GM12878 (cell line): ENCODE data around the gene NUTM1. TPM values are rescaled to one million over a fixed set of nuclear protein-coding genes. Genes with fewer than 3 reads are reported as not detected.
"Not testable (repeated sequence)": the region's sequence is repeated elsewhere in the genome, so short reads cannot be mapped to it uniquely, and the experiment has no call there.

Source experiments
- ATAC-seq: fragments of 200-7000 bp; cut with Tn5 transposase; 3 replicates; pipeline ENCODE4 v1.9.1; 2020; ENCODE audit warnings: mild to moderate bottlenecking, moderate library complexity
- BruUV-seq: library from RNA; stranded (reverse); fragments of 400-500 nt; replicated peaks from 2 replicates; lab custom pipeline; 2021; lab: Mats Ljungman, UMichigan
- CTCF ChIA-PET: fragments of 300-600 bp; sonication (Branson Sonifier 250); formaldehyde crosslinking; extraction: SDS; loops from one replicate; lab custom pipeline; 2021; ENCODE audit warnings: inconsistent platforms; lab: Yijun Ruan, JAX
- POLR2A ChIA-PET: fragments of 350-600 bp; formaldehyde crosslinking; extraction: SDS; loops from one replicate; lab custom pipeline; 2021; ENCODE audit warnings: inconsistent platforms; lab: Charles Lee
- RAD21 ChIA-PET: fragments of 300-600 bp; sonication (Branson Sonifier 250); formaldehyde crosslinking; loops from one replicate; lab custom pipeline; 2023; ENCODE audit warnings: antibody characterized with exemption; ENCODE audit not compliant: unreplicated experiment; lab: Charles Lee
- SMC1A ChIA-PET: fragments of 300-600 bp; sonication (Branson Sonifier 250); formaldehyde crosslinking; loops from one replicate; lab custom pipeline; 2023; ENCODE audit not compliant: unreplicated experiment, uncharacterized antibody; lab: Charles Lee
- DNase-seq: peaks from one replicate; pipeline ENCODE4 v3.0.0-alpha.2; 2011; ENCODE audit warnings: low read depth, low spot score
- FAIRE-seq: peaks from 3 replicates; lab custom pipeline; 2011; peaks lifted over from hg19 to GRCh38; lab: Jason Lieb, UNC
- H2AFZ ChIP-seq: 2 replicates; pipeline ENCODE4 v1.6.0; 2011; ENCODE audit warnings: low read depth, low read length, control low read depth; ENCODE audit not compliant: control insufficient read depth
- H3K27ac ChIP-seq: 2 replicates; pipeline ENCODE4 v1.5.1; 2011; ENCODE audit warnings: control low read depth; ENCODE audit not compliant: control insufficient read depth, insufficient read depth
- H3K27me3 ChIP-seq, 2 experiments: replicated peaks in 1 of 2; 2 replicates each; pipeline versions ENCODE4 v1.6.0 to v1.6.1; 2011; ENCODE audit warnings: low read length in 1 of 2; ENCODE audit not compliant: control insufficient read depth in 2 of 2, insufficient read depth in 2 of 2
- H3K36me3 ChIP-seq, 2 experiments: 2 replicates each; pipeline ENCODE4 v1.5.1; 2011; ENCODE audit warnings: low read length in 1 of 2; ENCODE audit not compliant: control insufficient read depth in 2 of 2, insufficient read depth in 2 of 2
- H3K4me1 ChIP-seq: 2 replicates; pipeline ENCODE4 v1.6.1; 2011; ENCODE audit warnings: mild to moderate bottlenecking, low read length, moderate library complexity, mixed read lengths; ENCODE audit not compliant: control insufficient read depth, insufficient read depth
- H3K4me2 ChIP-seq: 2 replicates; pipeline ENCODE4 v1.6.0; 2011; ENCODE audit warnings: control low read depth; ENCODE audit not compliant: control insufficient read depth, insufficient read depth
- H3K4me3 ChIP-seq: fragments of 200-600 bp; sonication (generic); 2 replicates; pipeline ENCODE4 v1.5.1; 2016
- H3K79me2 ChIP-seq: 2 replicates; pipeline ENCODE4 v1.6.0; 2011; ENCODE audit warnings: low read length; ENCODE audit not compliant: control insufficient read depth, insufficient read depth
- H3K9ac ChIP-seq: 2 replicates; pipeline ENCODE4 v1.8.0; 2011; ENCODE audit warnings: low read length, control low read depth, mixed read lengths; ENCODE audit not compliant: control insufficient read depth, insufficient read depth
- H3K9me3 ChIP-seq: replicated peaks from 3 replicates; pipeline ENCODE4 v1.5.1; 2011; ENCODE audit warnings: mild to moderate bottlenecking, low read length; ENCODE audit not compliant: control insufficient read depth, insufficient read depth
- H4K20me1 ChIP-seq: 2 replicates; pipeline ENCODE4 v1.6.0; 2011; ENCODE audit not compliant: control insufficient read depth, insufficient read depth
- EZH2 ChIP-seq: IDR thresholded peaks from 2 replicates; pipeline ENCODE4 v1.6.1; 2012; ENCODE audit warnings: low read depth, mild to moderate bottlenecking, control low read depth, inconsistent platforms, low read length, borderline replicate concordance; ENCODE audit not compliant: control insufficient read depth
- RELB ChIP-seq: fragments of 450-650 bp; IDR thresholded peaks from 2 replicates; pipeline ENCODE4 v1.6.1; 2017; ENCODE audit warnings: low read depth, mild to moderate bottlenecking, moderate library complexity
- SREBF2 ChIP-seq: IDR thresholded peaks from 2 replicates; pipeline ENCODE4 v1.6.1; 2012; ENCODE audit warnings: mild to moderate bottlenecking, low read length
- WGBS: methylation state at CpG from one replicate; pipeline ENCODE4 v1.1.6; 2016; ENCODE audit warnings: low lambda C conversion rate; ENCODE audit not compliant: insufficient replicate concordance, insufficient coverage; ENCODE audit errors: missing lambda C conversion rate; 5-methylcytosine and 5-hydroxymethylcytosine counted together
- in situ Hi-C: fragments of 300-500 bp; cut with MboI; formaldehyde crosslinking; loops from 9 replicates; pipeline ENCODE4 v1.14.3; 2018; ENCODE audit warnings: mixed read lengths
- intact Hi-C: fragments of 100-400 bp; cut with micrococcal nuclease; formaldehyde crosslinking; loops from one replicate; pipeline ENCODE4 v1.14.2; 2022; ENCODE audit not compliant: unreplicated experiment
- polyA plus RNA-seq, 11 experiments: library from polyadenylated mRNA; depleted of rRNA in 4 of 11; unstranded in 6 of 11; stranded (reverse) in 5 of 11; fragments of >200 nt; fragmentation: Nextera tagmentation in 4 of 11; fragmentation: Illumina TruSeq in 1 of 11; extraction: Ambion mirVana in 4 of 11; extraction: Trizol in 1 of 11; gene quantifications; 1 replicate in 1 of 11; 2 replicates in 10 of 11; pipeline versions ENCODE4 v1.2.1 to v1.2.3, GENCODE V29; 2011 to 2016; ENCODE audit warnings: inconsistent platforms in 2 of 11, missing spikeins in 2 of 11, low read depth in 1 of 11
- total RNA-seq, 4 experiments: library from RNA; depleted of rRNA in 3 of 4; stranded (reverse); fragments of >200 nt in 3 of 4; fragmentation: Illumina TruSeq in 1 of 4; extraction: Trizol in 1 of 4; gene quantifications; 2 replicates each; pipeline versions ENCODE4 v1.2.1 to v1.2.3, GENCODE V29; 2013 to 2021
- TF ChIP-seq, protein P1 (sequence below): fragments of 450-650 bp; IDR thresholded peaks from 2 replicates; pipeline ENCODE4 v1.6.1; 2016; ENCODE audit warnings: mild to moderate bottlenecking, moderate library complexity, borderline replicate concordance

The NUTM1 gene
- total and polyA plus RNA-seq, 10 of the 15 experiments (the other 5 are each of a cell fraction or from before 2014, with no cell fraction given), result under 0.01 to 0.05 TPM; not detected in 8

DNA sequence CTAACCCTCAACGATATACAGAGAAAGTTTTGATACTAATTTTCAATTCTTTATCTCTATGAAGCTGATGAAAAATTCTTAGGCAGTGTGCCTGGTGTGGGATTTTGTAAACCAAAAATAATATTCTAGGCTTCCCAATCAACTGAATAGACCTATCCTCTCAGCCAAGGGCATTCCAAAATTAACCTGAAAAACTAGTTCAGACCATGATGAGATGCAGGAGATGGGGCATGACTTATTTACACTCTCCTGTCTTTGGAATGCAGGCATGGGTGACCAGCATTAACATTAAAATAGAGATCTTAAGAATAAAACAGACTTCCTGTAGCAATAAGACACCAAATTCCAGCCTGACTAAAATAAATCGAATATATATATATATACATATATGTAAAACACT is 31.7 kb downstream of the NUTM1 start:
- H2AFZ ChIP-seq, result no peak overlapping the region
- no TSS peak for BruUV-seq
- no peak overlapping the region for H3K27ac ChIP-seq
- no peaks in the 10 kb centered on the region for H3K27me3 ChIP-seq
- ATAC-seq, result no peak
- H3K9ac ChIP-seq, result no peak overlapping the region
- H3K4me2 ChIP-seq, result no peak overlapping the region
- in situ Hi-C loops (no loop called here), intact Hi-C loops (loop anchor here (5.0 kb wide), 1 partner anchor 268 kb away; no protein-coding TSS in a partner anchor)
- H3K4me3 ChIP-seq, result no peak overlapping the region
- RAD21 ChIA-PET, result no interaction called here
- 100% methylated on average over 2 of the region's 2 CpGs for WGBS
- H3K4me1 ChIP-seq, result peaks cover 6% of the 10 kb centered on the region
- TF ChIP-seq SREBF2 (no peak), RELB (no peak), EZH2 (no peak)
- TF ChIP-seq, protein P1, sequence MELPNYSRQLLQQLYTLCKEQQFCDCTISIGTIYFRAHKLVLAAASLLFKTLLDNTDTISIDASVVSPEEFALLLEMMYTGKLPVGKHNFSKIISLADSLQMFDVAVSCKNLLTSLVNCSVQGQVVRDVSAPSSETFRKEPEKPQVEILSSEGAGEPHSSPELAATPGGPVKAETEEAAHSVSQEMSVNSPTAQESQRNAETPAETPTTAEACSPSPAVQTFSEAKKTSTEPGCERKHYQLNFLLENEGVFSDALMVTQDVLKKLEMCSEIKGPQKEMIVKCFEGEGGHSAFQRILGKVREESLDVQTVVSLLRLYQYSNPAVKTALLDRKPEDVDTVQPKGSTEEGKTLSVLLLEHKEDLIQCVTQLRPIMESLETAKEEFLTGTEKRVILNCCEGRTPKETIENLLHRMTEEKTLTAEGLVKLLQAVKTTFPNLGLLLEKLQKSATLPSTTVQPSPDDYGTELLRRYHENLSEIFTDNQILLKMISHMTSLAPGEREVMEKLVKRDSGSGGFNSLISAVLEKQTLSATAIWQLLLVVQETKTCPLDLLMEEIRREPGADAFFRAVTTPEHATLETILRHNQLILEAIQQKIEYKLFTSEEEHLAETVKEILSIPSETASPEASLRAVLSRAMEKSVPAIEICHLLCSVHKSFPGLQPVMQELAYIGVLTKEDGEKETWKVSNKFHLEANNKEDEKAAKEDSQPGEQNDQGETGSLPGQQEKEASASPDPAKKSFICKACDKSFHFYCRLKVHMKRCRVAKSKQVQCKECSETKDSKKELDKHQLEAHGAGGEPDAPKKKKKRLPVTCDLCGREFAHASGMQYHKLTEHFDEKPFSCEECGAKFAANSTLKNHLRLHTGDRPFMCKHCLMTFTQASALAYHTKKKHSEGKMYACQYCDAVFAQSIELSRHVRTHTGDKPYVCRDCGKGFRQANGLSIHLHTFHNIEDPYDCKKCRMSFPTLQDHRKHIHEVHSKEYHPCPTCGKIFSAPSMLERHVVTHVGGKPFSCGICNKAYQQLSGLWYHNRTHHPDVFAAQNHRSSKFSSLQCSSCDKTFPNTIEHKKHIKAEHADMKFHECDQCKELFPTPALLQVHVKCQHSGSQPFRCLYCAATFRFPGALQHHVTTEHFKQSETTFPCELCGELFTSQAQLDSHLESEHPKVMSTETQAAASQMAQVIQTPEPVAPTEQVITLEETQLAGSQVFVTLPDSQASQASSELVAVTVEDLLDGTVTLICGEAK, result no peak
- POLR2A ChIA-PET, result no interaction called here
- CTCF ChIA-PET, result no interaction called here
- no peak for FAIRE-seq
- no peaks in the 10 kb centered on the region for H3K9me3 ChIP-seq
- no peaks in the 10 kb centered on the region for H3K79me2 ChIP-seq
- H4K20me1 ChIP-seq, result no peaks in the 10 kb centered on the region
- no peaks in the 10 kb centered on the region for H3K36me3 ChIP-seq
- SMC1A ChIA-PET, result no interaction called here
- no peak for DNase-seq

DNA sequence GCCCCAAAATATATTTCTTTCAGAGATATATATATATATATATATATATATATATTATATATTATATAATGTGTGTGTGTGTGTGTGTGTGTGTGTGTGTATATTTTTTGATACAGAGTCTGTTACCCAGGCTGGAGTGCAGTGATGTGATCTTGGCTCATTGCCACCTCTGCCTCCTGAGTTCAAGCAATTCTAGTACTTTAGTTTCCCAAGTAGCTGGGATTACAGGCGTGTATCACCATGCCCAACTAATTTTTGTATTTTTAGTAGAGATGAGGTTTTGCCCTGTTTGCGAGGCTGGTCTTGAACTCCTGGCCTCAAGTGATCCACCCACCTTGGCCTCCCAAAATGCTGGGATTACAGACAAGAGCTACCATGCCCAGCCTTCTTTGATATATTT is 32.4 kb downstream of the NUTM1 start:
- H3K79me2 ChIP-seq, H3K9ac ChIP-seq, H3K4me1 ChIP-seq, H3K9me3 ChIP-seq, H2AFZ ChIP-seq, ATAC-seq, FAIRE-seq, H3K4me2 ChIP-seq, BruUV-seq, H3K27ac ChIP-seq, DNase-seq, H3K27me3 ChIP-seq, RAD21 ChIA-PET, H4K20me1 ChIP-seq, SMC1A ChIA-PET, H3K4me3 ChIP-seq, POLR2A ChIA-PET, H3K36me3 ChIP-seq, in situ Hi-C loops, CTCF ChIA-PET: not testable (repeated sequence)
- 95% methylated on average over 2 of the region's 2 CpGs for WGBS
- intact Hi-C loops, result loop anchor here (5.0 kb wide), 1 partner anchor 268 kb away; no protein-coding TSS in a partner anchor
